ENCODE results near the gene EBLN1. TPM values are rescaled to one million over a fixed set of nuclear protein-coding genes. Genes with fewer than 3 reads are reported as not detected.

The EBLN1 gene
- total RNA-seq, 1 donor from 2014 or later, result not detected

DNA sequence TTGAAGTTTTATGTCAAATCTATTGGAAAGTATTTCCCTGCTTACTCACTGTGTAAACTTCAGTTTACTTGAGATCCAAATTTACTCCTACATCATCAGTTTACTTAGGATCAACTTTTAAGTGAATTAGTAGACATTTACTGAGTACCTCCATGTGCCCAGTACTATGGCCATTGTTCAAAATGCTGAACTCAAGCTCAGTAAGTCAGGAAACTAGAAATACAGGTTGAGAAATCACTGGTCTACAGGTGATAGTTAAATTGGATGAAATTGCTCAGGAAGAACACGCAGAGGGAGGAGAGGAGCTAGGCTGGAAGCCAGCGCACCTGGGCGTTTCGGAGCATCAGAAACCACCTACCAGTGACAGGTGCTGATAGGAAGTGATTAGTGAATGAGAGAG lies 25.5 kb upstream of the EBLN1 start:
- DNase-seq (ENCODE audit: low spot score), result no peak
- H3K4me3 ChIP-seq, result no peak overlapping the region
- no peak overlapping the region for H3K9ac ChIP-seq
- no peaks in the 10 kb centered on the region for H3F3A ChIP-seq (ENCODE audit: low read depth)
- H2AFZ ChIP-seq (replicated peaks), result no peak overlapping the region
- H3K36me3 Mint-ChIP-seq, result no peaks in the 10 kb centered on the region
- no peak overlapping the region for H3K27ac ChIP-seq
- peaks cover 3% of the 10 kb centered on the region for H3K27me3 Mint-ChIP-seq (ENCODE audit: insufficient read depth, low read depth)
- no peaks in the 10 kb centered on the region for H3K4me1 Mint-ChIP-seq
- TF ChIP-seq EZH2phosphoT487 (IDR thresholded peaks at IDR 0.05), result no peak
- TF ChIP-seq EZH2 (IDR thresholded peaks at IDR 0.05), result no peak
- TF ChIP-seq, protein P1, sequence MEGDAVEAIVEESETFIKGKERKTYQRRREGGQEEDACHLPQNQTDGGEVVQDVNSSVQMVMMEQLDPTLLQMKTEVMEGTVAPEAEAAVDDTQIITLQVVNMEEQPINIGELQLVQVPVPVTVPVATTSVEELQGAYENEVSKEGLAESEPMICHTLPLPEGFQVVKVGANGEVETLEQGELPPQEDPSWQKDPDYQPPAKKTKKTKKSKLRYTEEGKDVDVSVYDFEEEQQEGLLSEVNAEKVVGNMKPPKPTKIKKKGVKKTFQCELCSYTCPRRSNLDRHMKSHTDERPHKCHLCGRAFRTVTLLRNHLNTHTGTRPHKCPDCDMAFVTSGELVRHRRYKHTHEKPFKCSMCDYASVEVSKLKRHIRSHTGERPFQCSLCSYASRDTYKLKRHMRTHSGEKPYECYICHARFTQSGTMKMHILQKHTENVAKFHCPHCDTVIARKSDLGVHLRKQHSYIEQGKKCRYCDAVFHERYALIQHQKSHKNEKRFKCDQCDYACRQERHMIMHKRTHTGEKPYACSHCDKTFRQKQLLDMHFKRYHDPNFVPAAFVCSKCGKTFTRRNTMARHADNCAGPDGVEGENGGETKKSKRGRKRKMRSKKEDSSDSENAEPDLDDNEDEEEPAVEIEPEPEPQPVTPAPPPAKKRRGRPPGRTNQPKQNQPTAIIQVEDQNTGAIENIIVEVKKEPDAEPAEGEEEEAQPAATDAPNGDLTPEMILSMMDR (IDR thresholded peaks at IDR 0.05), result no peak
- H3K27ac Mint-ChIP-seq, result no peak overlapping the region
- no peaks in the 10 kb centered on the region for H4K20me1 ChIP-seq (ENCODE audit: low read depth)
- no peaks in the 10 kb centered on the region for H3K27me3 ChIP-seq
- no peak overlapping the region for H3K4me2 ChIP-seq
- H3K4me1 ChIP-seq, result no peaks in the 10 kb centered on the region
- H3K36me3 ChIP-seq, result no peaks in the 10 kb centered on the region
- no peak overlapping the region for H3K4me3 Mint-ChIP-seq
- no peaks in the 10 kb centered on the region for H3K9me3 ChIP-seq (ENCODE audit: low read depth)
- H3K9me3 Mint-ChIP-seq, result peaks cover 4% of the 10 kb centered on the region
- no peaks in the 10 kb centered on the region for H3K79me2 ChIP-seq (ENCODE audit: low read depth)

DNA sequence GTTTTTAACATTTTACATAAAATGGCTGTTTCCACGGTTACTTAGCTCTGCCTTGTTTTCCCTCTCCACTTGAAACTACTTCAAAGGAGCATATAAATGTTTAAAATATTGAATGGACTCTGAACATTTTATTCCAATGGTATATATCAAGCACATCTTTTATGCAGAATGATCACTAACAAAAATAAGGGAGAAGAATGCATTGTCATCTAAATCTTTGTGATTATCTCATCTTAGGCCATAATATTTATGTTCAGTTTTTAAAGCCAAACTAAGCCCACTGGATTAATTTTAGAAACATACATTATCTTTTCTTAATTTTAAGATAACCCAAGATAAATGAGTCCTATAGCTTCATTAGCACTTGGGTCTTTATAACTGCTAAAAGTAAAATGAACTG lies 13.4 kb upstream of the EBLN1 start:
- Histone ChIP-seq H3K27ac (no peak overlapping the region), H3K4me2 (no peak overlapping the region), H3K27me3 (peaks cover 12% of the 10 kb centered on the region), H2AFZ (replicated peaks) (no peak overlapping the region), H3K4me1 (no peaks in the 10 kb centered on the region), H3K36me3 (no peaks in the 10 kb centered on the region), H4K20me1 (ENCODE audit: low read depth) (no peaks in the 10 kb centered on the region), H3F3A (ENCODE audit: low read depth) (peaks cover 7% of the 10 kb centered on the region), H3K79me2 (ENCODE audit: low read depth) (no peaks in the 10 kb centered on the region), H3K4me3 (peak overlapping the region; percentile 89), H3K9me3 (ENCODE audit: low read depth) (no peaks in the 10 kb centered on the region), H3K9ac (no peak overlapping the region)
- H3K4me1 Mint-ChIP-seq, result peaks cover 11% of the 10 kb centered on the region
- H3K9me3 Mint-ChIP-seq, result peaks cover 4% of the 10 kb centered on the region
- H3K27ac Mint-ChIP-seq, result no peak overlapping the region
- peaks cover 8% of the 10 kb centered on the region for H3K27me3 Mint-ChIP-seq (ENCODE audit: insufficient read depth, low read depth)
- peaks cover 4% of the 10 kb centered on the region for H3K36me3 Mint-ChIP-seq
- H3K4me3 Mint-ChIP-seq, result peak overlapping the region; percentile 91
- no peak for DNase-seq (ENCODE audit: low spot score)
- no peak for TF ChIP-seq EZH2phosphoT487 (IDR thresholded peaks at IDR 0.05)
- TF ChIP-seq EZH2 (IDR thresholded peaks at IDR 0.05), result no peak
- TF ChIP-seq, protein P1 (IDR thresholded peaks at IDR 0.05), result no peak

DNA sequence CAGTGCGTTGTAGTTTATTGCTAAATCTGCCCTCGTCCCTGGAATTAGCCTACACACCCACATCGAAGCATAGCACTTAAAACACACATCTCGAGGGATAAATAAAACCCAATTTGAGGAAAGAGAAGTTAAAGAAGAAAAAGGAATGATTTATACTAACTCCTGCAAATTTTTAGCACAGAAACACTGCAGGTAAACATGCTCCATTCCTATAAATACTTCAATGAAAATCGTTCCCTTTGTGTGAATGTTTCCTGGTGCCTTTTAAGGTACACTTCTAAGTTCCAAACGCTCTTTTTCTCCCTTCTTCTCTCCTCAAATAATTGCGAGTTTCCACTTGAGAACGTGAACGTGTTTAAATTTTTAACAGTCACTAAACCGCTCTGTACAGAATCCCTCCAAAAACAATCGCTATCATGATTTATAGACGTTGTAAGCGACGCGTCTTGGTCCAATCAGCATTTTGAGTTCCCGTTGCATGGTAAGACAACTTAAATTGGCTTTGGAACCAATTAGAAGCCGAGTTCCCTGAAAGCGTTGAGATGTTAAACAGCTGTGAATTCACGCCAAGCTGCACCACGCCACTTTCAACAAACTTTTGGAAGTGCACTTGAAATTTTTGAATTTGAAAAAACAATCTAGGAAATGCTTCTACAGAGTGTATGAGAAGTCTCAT lies 12.5 kb upstream of the EBLN1 start:
- H3K4me3 ChIP-seq, result peak overlapping the region; percentile 89
- H3K79me2 ChIP-seq (ENCODE audit: low read depth), result no peaks in the 10 kb centered on the region
- H3K36me3 ChIP-seq, result no peaks in the 10 kb centered on the region
- peaks cover 12% of the 10 kb centered on the region for H3K27me3 ChIP-seq
- peaks cover 11% of the 10 kb centered on the region for H3K4me1 Mint-ChIP-seq
- H3K9me3 ChIP-seq (ENCODE audit: low read depth), result no peaks in the 10 kb centered on the region
- H3K27ac ChIP-seq, result no peak overlapping the region
- peaks cover 7% of the 10 kb centered on the region for H3F3A ChIP-seq (ENCODE audit: low read depth)
- no peak overlapping the region for H3K9ac ChIP-seq
- peak overlapping the region; percentile 99 for H3K27ac Mint-ChIP-seq
- peaks cover 4% of the 10 kb centered on the region for H3K9me3 Mint-ChIP-seq
- H3K4me2 ChIP-seq, result peak overlapping the region; percentile 83
- no peaks in the 10 kb centered on the region for H3K4me1 ChIP-seq
- no peaks in the 10 kb centered on the region for H4K20me1 ChIP-seq (ENCODE audit: low read depth)
- no peak for TF ChIP-seq EZH2 (IDR thresholded peaks at IDR 0.05)
- no peak for TF ChIP-seq EZH2phosphoT487 (IDR thresholded peaks at IDR 0.05)
- TF ChIP-seq, protein P1 (IDR thresholded peaks at IDR 0.05), result no peak
- peaks cover 8% of the 10 kb centered on the region for H3K27me3 Mint-ChIP-seq (ENCODE audit: insufficient read depth, low read depth)
- peak overlapping the region; percentile 91 for H3K4me3 Mint-ChIP-seq
- H2AFZ ChIP-seq (replicated peaks), result peak overlapping the region; percentile 98
- peaks cover 4% of the 10 kb centered on the region for H3K36me3 Mint-ChIP-seq
- peak; percentile 63 for DNase-seq (ENCODE audit: low spot score)
